HepG2 (cell line): ENCODE measurements around the gene PIP4K2B.

Source experiments
- CBX5 ChIP-seq: sonication (generic); formaldehyde crosslinking; IDR thresholded peaks from 2 replicates; pipeline ENCODE4 v1.4.0; 2020; ENCODE audit warnings: missing genetic modification reagents, borderline replicate concordance
- ZNF10 ChIP-seq: sonication (generic); formaldehyde crosslinking; IDR thresholded peaks from 2 replicates; pipeline ENCODE4 v1.4.0; 2020; ENCODE audit warnings: mild to moderate bottlenecking, low read depth, missing genetic modification reagents, borderline replicate concordance

DNA sequence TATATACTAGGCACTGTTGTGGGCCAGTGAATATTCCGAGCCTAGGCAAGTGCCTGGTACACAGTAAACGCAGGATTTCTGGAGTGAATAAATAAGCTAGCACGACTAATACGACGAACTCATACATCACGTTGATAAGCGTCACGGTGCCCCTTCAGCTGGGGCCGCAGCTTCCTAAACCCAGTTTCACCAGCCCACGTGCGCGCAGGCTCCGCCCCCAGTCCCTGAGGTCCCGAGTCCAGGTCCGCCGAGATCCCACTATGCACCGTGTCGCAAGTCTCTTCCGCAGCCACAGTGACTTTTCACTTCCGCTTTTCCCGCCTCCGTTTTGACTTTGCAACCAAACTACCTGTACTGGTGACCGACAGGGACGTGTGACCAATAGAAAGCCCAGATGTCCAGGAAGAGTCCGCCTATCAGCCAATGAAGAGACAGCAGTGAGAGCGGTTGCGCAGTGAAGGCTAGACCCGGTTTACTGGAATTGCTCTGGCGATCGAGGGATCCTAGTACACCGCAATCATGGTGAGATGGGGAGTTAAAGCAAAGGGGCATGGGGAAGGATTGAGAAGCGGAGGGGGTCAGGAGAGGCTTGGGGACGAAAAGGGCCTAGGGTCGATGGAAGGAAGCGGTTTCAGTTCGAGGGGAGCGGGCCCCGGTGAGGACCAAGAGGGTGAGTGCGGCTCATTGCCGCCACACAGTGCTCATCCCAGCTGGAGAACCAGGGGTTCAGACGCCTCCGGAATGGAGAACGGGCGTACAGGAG, 46.9 kb downstream of the PIP4K2B start, which contains the start of gene PSMB3:
- TF ChIP-seq CBX5 (no peak; the same call in 1 of the 2 replicates), ZNF10 (CRISPR knock-in tag) (no peak)
